GM12872 (cell line): Measurements from ENCODE around the gene RNASE8.

Experiments used
- CTCF ChIP-seq: IDR thresholded peaks from 3 replicates; pipeline ENCODE4 v1.5.1; 2011; ENCODE audit warnings: low read depth, mild to moderate bottlenecking, low read length, moderate library complexity; ENCODE audit not compliant: insufficient read depth

RNASE8 gene

GRCh38 chr14:21032326-21033132 is 25.1 kb upstream of the RNASE8 start:
- TF ChIP-seq CTCF = no peak

- TF ChIP-seq CTCF = no peak
These were observed 24.4 kb upstream of the RNASE8 start for GRCh38 chr14:21033133-21033698.

GRCh38 chr14:21034707-21035106 is 22.9 kb upstream of the RNASE8 start, which contains the start of gene RNASE13:
Gene RNASE13 (minus strand): TSS chr14:21034807. CDS start chr14:21034288, 519 bp downstream.
- TF ChIP-seq CTCF = no peak

GRCh38 chr14:21036751-21037150 is 20.9 kb upstream of the RNASE8 start:
- no peak for TF ChIP-seq CTCF

- no peak for TF ChIP-seq CTCF
These were observed 20.5 kb upstream of the RNASE8 start for GRCh38 chr14:21037156-21037555.

GRCh38 chr14:21038441-21039422 is 18.9 kb upstream of the RNASE8 start:
- no peak for TF ChIP-seq CTCF
